ENCODE measurements around the gene MSRB1.
"Not testable (repeated sequence)": the region's sequence is repeated elsewhere in the genome, so short reads cannot be mapped to it uniquely, and the experiment has no call there.

Gene MSRB1

GRCh38 chr16:1960665-1961630 lies 17.9 kb upstream of the MSRB1 start:
- FAIRE-seq: peak; percentile 53

GRCh38 chr16:1959269-1960039 lies 16.5 kb upstream of the MSRB1 start, which contains the start of gene NDUFB10:
Gene NDUFB10 (plus strand): TSS chr16:1959538. CDS start chr16:1959625, 87 bp downstream.
- FAIRE-seq: no peak

- no peak for FAIRE-seq
Measured at GRCh38 chr16:1958715-1959268, 15.8 kb upstream of the MSRB1 start.

- FAIRE-seq: not testable (repeated sequence)
Measured at GRCh38 chr16:1958143-1958491, 15.1 kb upstream of the MSRB1 start.

- FAIRE-seq: not testable (repeated sequence)
Measured at GRCh38 chr16:1957434-1958142, 14.6 kb upstream of the MSRB1 start.

- no peak for FAIRE-seq
Measured at GRCh38 chr16:1953734-1954133, 10.7 kb upstream of the MSRB1 start.

- FAIRE-seq: no peak
Measured at GRCh38 chr16:1950559-1950958, 7.6 kb upstream of the MSRB1 start.

GRCh38 chr16:1950047-1950446 lies 7.0 kb upstream of the MSRB1 start:
- no peak for FAIRE-seq

- FAIRE-seq: no peak
Measured at GRCh38 chr16:1949507-1949906, 6.5 kb upstream of the MSRB1 start.

GRCh38 chr16:1947369-1947670 lies 4.3 kb upstream of the MSRB1 start:
- FAIRE-seq: no peak

GRCh38 chr16:1946495-1947368 lies 3.7 kb upstream of the MSRB1 start:
- FAIRE-seq: no peak

- no peak for FAIRE-seq
Measured at GRCh38 chr16:1945559-1946391, 2.8 kb upstream of the MSRB1 start.

- FAIRE-seq: no peak
Measured at GRCh38 chr16:1944612-1945199, 1.7 kb upstream of the MSRB1 start.

GRCh38 chr16:1942047-1942809 lies 771 bp downstream of the MSRB1 start:
- FAIRE-seq: no peak

GRCh38 chr16:1941162-1942046 lies 1.6 kb downstream of the MSRB1 start:
- no peak for FAIRE-seq

GRCh38 chr16:1940273-1941161 lies 2.5 kb downstream of the MSRB1 start:
- FAIRE-seq: no peak

GRCh38 chr16:1939833-1940232 lies 3.2 kb downstream of the MSRB1 start:
- FAIRE-seq: not testable (repeated sequence)

GRCh38 chr16:1938910-1939309 lies 4.1 kb downstream of the MSRB1 start:
- no peak for FAIRE-seq
